VCaP (cell line): ENCODE data around the gene NQO2.
"Not testable (repeated sequence)": the region's sequence is repeated elsewhere in the genome, so short reads cannot be mapped to it uniquely, and the experiment has no call there.

ENCODE experiments used
- H3K27ac ChIP-seq: fragments of 450-650 bp; 2 replicates; pipeline ENCODE4 v1.5.1; 2017
- TF ChIP-seq, protein P1 (sequence below): fragments of 450-650 bp; conservative IDR thresholded peaks from 2 replicates; pipeline ENCODE4 v1.5.1; 2017; ENCODE audit warnings: mild to moderate bottlenecking, moderate library complexity

NQO2 gene

DNA sequence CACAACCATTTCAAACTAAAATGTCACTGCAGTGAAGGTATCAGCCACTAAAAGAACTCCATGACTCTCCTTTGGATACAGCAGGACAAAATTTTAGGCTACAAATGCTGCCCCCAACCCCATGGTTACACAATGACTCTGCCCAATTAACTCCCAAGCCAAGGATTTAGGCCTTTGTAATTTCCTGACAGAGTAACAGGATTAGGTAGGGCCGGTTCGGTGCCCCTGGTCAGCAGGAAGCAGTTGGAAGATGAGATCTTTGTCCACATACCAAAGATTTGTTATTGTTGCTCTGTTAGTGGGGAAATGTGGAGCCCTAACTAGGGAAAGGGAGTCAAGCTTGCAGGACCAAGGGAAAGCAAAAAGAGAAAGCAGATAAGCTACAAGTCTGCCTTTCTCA lies 41.9 kb downstream of the NQO2 start:
- H3K27ac ChIP-seq = no peak overlapping the region
- TF ChIP-seq, protein P1, sequence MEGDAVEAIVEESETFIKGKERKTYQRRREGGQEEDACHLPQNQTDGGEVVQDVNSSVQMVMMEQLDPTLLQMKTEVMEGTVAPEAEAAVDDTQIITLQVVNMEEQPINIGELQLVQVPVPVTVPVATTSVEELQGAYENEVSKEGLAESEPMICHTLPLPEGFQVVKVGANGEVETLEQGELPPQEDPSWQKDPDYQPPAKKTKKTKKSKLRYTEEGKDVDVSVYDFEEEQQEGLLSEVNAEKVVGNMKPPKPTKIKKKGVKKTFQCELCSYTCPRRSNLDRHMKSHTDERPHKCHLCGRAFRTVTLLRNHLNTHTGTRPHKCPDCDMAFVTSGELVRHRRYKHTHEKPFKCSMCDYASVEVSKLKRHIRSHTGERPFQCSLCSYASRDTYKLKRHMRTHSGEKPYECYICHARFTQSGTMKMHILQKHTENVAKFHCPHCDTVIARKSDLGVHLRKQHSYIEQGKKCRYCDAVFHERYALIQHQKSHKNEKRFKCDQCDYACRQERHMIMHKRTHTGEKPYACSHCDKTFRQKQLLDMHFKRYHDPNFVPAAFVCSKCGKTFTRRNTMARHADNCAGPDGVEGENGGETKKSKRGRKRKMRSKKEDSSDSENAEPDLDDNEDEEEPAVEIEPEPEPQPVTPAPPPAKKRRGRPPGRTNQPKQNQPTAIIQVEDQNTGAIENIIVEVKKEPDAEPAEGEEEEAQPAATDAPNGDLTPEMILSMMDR = no peak

GRCh38 chr6:3045369-3045768 lies 45.7 kb downstream of the NQO2 start:
- TF ChIP-seq, protein P1 = no peak
- no peak overlapping the region for H3K27ac ChIP-seq

- TF ChIP-seq, protein P1 = no peak
- no peak overlapping the region for H3K27ac ChIP-seq
Measured at GRCh38 chr6:3045777-3046176, 46.1 kb downstream of the NQO2 start.

- TF ChIP-seq, protein P1 = no peak
- no peak overlapping the region for H3K27ac ChIP-seq
Measured at GRCh38 chr6:3046295-3046694, 46.6 kb downstream of the NQO2 start.

DNA sequence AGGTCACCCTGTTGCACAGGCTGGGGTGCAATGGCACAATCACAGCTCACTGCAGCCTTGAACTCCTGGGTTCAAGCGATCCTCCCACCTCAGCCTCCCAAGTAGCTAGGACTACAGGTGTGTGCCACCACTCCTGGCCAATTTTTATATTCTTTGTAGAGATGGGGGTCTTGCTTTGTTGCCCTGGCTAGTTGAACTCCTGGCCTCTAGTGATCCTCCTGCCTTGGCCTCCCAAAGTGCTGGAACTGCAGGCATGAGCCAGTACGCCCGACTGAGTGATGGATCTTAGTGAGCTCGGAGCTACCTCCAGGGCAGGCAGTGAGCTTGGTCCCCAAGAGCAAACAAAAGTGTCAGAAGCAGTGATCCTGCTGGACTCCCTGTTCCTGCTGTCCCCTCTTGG lies 48.3 kb downstream of the NQO2 start:
- not testable (repeated sequence) for H3K27ac ChIP-seq

GRCh38 chr6:3052481-3053230 lies 53.0 kb downstream of the NQO2 start:
- TF ChIP-seq, protein P1 = no peak
- H3K27ac ChIP-seq = no peak overlapping the region

DNA sequence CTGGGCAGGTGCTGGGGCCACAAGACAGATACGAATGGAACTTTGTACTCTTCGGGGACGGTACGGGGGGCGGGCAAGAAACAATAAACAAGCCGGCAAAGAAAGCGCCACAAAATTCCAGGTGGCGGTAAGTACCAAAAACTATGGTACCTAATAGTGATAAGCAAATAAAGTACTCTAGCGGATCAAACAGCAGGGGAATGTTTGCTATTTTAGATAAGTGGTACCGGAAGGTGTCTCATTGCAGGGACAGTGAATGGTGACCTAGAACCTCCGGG lies 53.5 kb downstream of the NQO2 start:
- H3K27ac ChIP-seq = no peak overlapping the region
- TF ChIP-seq, protein P1 = no peak

DNA sequence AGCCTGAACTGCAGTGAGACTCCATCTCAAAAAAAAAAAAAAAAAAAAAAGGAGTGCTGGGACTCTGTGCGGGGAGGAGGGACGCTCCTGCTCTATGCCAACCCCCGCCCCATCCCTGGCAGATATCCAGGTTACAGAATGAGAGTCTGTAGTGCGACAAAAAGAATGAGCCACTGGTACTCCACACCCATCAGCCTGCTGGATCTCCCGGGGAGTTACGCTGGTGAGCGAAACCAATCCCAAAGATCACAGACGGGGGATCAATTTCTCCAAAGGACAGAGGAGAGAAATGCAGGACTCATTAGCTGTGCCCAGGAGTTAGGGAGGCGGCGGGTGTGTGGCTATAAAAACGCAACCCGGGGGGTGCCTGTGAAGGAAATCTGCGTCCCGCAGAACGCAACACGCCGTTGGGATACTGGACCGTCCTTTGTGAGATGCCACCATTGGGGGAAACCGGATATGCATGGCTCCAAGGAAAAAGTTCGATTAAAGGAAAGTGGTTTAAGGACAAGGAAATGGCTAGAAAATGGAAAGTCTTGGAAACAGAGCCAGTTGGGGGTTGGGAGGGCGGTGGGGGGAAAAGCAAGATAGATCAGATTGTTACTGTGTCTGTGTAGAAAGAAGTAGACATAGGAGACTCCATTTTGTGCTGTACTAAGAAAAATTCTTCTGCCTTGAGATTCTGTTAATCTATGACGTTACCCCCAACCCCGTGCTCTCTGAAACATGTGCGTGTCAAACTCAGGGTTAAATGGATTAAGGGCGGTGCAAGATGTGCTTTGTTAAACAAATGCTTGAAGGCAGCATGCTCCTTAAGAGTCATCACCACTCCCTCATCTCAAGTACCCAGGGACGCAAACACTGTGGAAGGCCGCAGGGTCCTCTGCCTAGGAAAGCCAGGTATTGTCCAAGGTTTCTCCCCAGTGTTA lies 54.8 kb downstream of the NQO2 start:
- not testable (repeated sequence) for H3K27ac ChIP-seq

- H3K27ac ChIP-seq = not testable (repeated sequence)
Measured at GRCh38 chr6:3055158-3055499, 55.4 kb downstream of the NQO2 start.
